Tibial artery (tissue), 4 donors: Measurements from ENCODE around the gene IL9R.
"Not testable (repeated sequence)": the region's sequence is repeated elsewhere in the genome, so short reads cannot be mapped to it uniquely, and the experiment has no call there.

ENCODE experiments used
- DNase-seq, 2 donors: peaks; one replicate each; pipeline ENCODE4 v3.0.0-alpha.2; 2019
- H3K27ac ChIP-seq, 2 donors: fragments of 200-600 bp; sonication (generic) in 1 of 2; 1 replicate in 1 of 2; 2 replicates in 1 of 2; pipeline ENCODE4 v1.5.1; 2018 to 2019; ENCODE audit warnings: mild to moderate bottlenecking in 1 of 2
- H3K27me3 ChIP-seq, 2 donors: fragments of 200-600 bp; sonication (generic) in 1 of 2; one replicate each; pipeline versions ENCODE4 v1.5.1 to v1.6.0; 2016 to 2019
- H3K36me3 ChIP-seq, 3 donors: fragments of 200-600 bp; sonication (generic) in 2 of 3; one replicate each; pipeline ENCODE4 v1.5.1; 2016 to 2019; ENCODE audit warnings: mild to moderate bottlenecking in 2 of 3
- H3K4me1 ChIP-seq, 4 donors: fragments of 200-600 bp; sonication (generic) in 2 of 4; 1 replicate in 3 of 4; 2 replicates in 1 of 4; pipeline ENCODE4 v1.5.1; 2016 to 2019
- H3K4me3 ChIP-seq, 2 donors: fragments of 200-600 bp; sonication (generic) in 1 of 2; 1 replicate in 1 of 2; 2 replicates in 1 of 2; pipeline ENCODE4 v1.5.1; 2018 to 2019; ENCODE audit warnings: mild to moderate bottlenecking in 2 of 2
- H3K9me3 ChIP-seq, 3 donors: fragments of 200-600 bp; sonication (generic) in 1 of 3; one replicate each; pipeline ENCODE4 v1.5.1; 2016 to 2019
- CTCF ChIP-seq, 2 experiments: fragments of 200-600 bp in 1 of 2; fragments of 450-650 bp in 1 of 2; IDR thresholded peaks; one replicate each; pipeline ENCODE4 v1.5.1; 2017 to 2019; ENCODE audit warnings: antibody characterized with exemption in 2 of 2, mild to moderate bottlenecking in 1 of 2, moderate library complexity in 1 of 2
- intact Hi-C: fragments of 100-400 bp; cut with DNase I; formaldehyde crosslinking; loops from one replicate; pipeline ENCODE4 v1.15.0; 2023; ENCODE audit warnings: low total_unique reads

Gene IL9R

GRCh38 chrX:155967653-155968325 is 29.7 kb upstream of the IL9R start:
- Histone ChIP-seq H3K27me3 (no peaks in the 10 kb centered on the region), H3K4me3 (no peak overlapping the region), H3K4me1 (no peaks in the 10 kb centered on the region), H3K36me3 (no peaks in the 10 kb centered on the region), H3K27ac (no peak overlapping the region), H3K9me3 (peaks cover 0 to 4% (median 0%) of the 10 kb centered on the region in 3 donors)
- intact Hi-C loops: no loop called here
- DNase-seq: no peak
- no peak for TF ChIP-seq CTCF (IDR thresholded peaks at IDR 0.05)

GRCh38 chrX:155968326-155968661 is 29.2 kb upstream of the IL9R start:
- Histone ChIP-seq H3K4me1 (no peaks in the 10 kb centered on the region), H3K9me3 (peaks cover 0 to 4% (median 0%) of the 10 kb centered on the region in 3 donors), H3K4me3 (no peak overlapping the region), H3K27me3 (no peaks in the 10 kb centered on the region), H3K36me3 (no peaks in the 10 kb centered on the region), H3K27ac (no peak overlapping the region)
- no peak for DNase-seq
- TF ChIP-seq CTCF (IDR thresholded peaks at IDR 0.05): no peak
- intact Hi-C loops: no loop called here

GRCh38 chrX:155968791-155969190 is 28.7 kb upstream of the IL9R start:
- TF ChIP-seq CTCF (IDR thresholded peaks at IDR 0.05): no peak
- intact Hi-C loops: no loop called here
- Histone ChIP-seq H3K9me3 (peaks cover 0 to 4% (median 0%) of the 10 kb centered on the region in 3 donors), H3K36me3 (no peaks in the 10 kb centered on the region), H3K27me3 (no peaks in the 10 kb centered on the region), H3K27ac (no peak overlapping the region), H3K4me3 (no peak overlapping the region), H3K4me1 (no peaks in the 10 kb centered on the region)
- no peak for DNase-seq

- H3K4me1 ChIP-seq, H3K9me3 ChIP-seq, H3K27ac ChIP-seq, H3K4me3 ChIP-seq, intact Hi-C loops, H3K27me3 ChIP-seq, H3K36me3 ChIP-seq, DNase-seq: not testable (repeated sequence)
These were observed 25.8 kb upstream of the IL9R start for GRCh38 chrX:155971658-155972057.

- DNase-seq, H3K27me3 ChIP-seq, H3K27ac ChIP-seq, H3K36me3 ChIP-seq, H3K9me3 ChIP-seq, H3K4me1 ChIP-seq, intact Hi-C loops, H3K4me3 ChIP-seq: not testable (repeated sequence)
These were observed 25.3 kb upstream of the IL9R start for GRCh38 chrX:155972241-155972640.

GRCh38 chrX:155983326-155983725 is 14.2 kb upstream of the IL9R start:
- no peak for DNase-seq
- TF ChIP-seq CTCF (IDR thresholded peaks at IDR 0.05): no peak
- H3K4me1 ChIP-seq: no peaks in the 10 kb centered on the region
- H3K9me3 ChIP-seq: peaks cover 0 to 19% (median 16%) of the 10 kb centered on the region in 3 donors
- no peaks in the 10 kb centered on the region for H3K27me3 ChIP-seq
- no peak overlapping the region for H3K4me3 ChIP-seq
- H3K27ac ChIP-seq: no peak overlapping the region
- intact Hi-C loops: no loop called here
- no peaks in the 10 kb centered on the region for H3K36me3 ChIP-seq

- H3K27me3 ChIP-seq: no peaks in the 10 kb centered on the region
- TF ChIP-seq CTCF (IDR thresholded peaks at IDR 0.05): no peak
- H3K4me1 ChIP-seq: no peaks in the 10 kb centered on the region
- no peak overlapping the region for H3K27ac ChIP-seq
- peaks cover 0 to 19% (median 16%) of the 10 kb centered on the region in 3 donors for H3K9me3 ChIP-seq
- H3K36me3 ChIP-seq: no peaks in the 10 kb centered on the region
- H3K4me3 ChIP-seq: no peak overlapping the region
- intact Hi-C loops: no loop called here
- DNase-seq: no peak
These were observed 12.3 kb upstream of the IL9R start for GRCh38 chrX:155985208-155985607.

- H3K4me1 ChIP-seq, H3K4me3 ChIP-seq, DNase-seq, H3K27ac ChIP-seq, H3K27me3 ChIP-seq, H3K36me3 ChIP-seq, intact Hi-C loops: not testable (repeated sequence)
- peaks cover 0 to 19% (median 14%) of the 10 kb centered on the region in 3 donors for H3K9me3 ChIP-seq
These were observed 10.5 kb upstream of the IL9R start for GRCh38 chrX:155986995-155987394.
